OCI-M1 (cell line): Measurements from ENCODE around the gene GBP7.
"Not testable (repeated sequence)": the region's sequence is repeated elsewhere in the genome, so short reads cannot be mapped to it uniquely, and the experiment has no call there.

Source experiments
- DNase-seq: peaks from one replicate; lab custom pipeline; 2025; lab: John Stamatoyannopoulos, UW

The GBP7 gene

GRCh38 chr1:89175601-89176256 lies at the start of gene GBP7:
Gene GBP7 (minus strand): TSS chr1:89176003. CDS start chr1:89171935, 4,068 bp downstream.
- no peak for DNase-seq

- peak; percentile 70 for DNase-seq
Measured at GRCh38 chr1:89221341-89221740, 45.5 kb upstream of the GBP7 start.

- peak; percentile 93 for DNase-seq
Measured at GRCh38 chr1:89219851-89220250, 44.0 kb upstream of the GBP7 start.

- not testable (repeated sequence) for DNase-seq
Measured at GRCh38 chr1:89218941-89219340, 43.1 kb upstream of the GBP7 start.

GRCh38 chr1:89213347-89213746 lies 37.5 kb upstream of the GBP7 start:
- no peak for DNase-seq

- peak; percentile 50 for DNase-seq
Measured at GRCh38 chr1:89211035-89211634, 35.3 kb upstream of the GBP7 start.

- DNase-seq: peak; percentile 42
Measured at GRCh38 chr1:89206373-89206772, 30.6 kb upstream of the GBP7 start.

- DNase-seq: no peak
Measured at GRCh38 chr1:89203166-89203565, 27.4 kb upstream of the GBP7 start.

GRCh38 chr1:89201106-89201794 lies 25.4 kb upstream of the GBP7 start:
- peak; percentile 48 for DNase-seq

- peak; percentile 88 for DNase-seq
Measured at GRCh38 chr1:89200663-89201062, 24.9 kb upstream of the GBP7 start.

GRCh38 chr1:89199525-89200031 lies 23.8 kb upstream of the GBP7 start:
- DNase-seq: peak; percentile 58

- peak; percentile 91 for DNase-seq
Measured at GRCh38 chr1:89198491-89199072, 22.8 kb upstream of the GBP7 start, which contains the start of gene GBP4. Gene GBP4 (minus strand): TSS chr1:89198942. CDS start chr1:89198834, 108 bp downstream.

- DNase-seq: peak; percentile 77
Measured at GRCh38 chr1:89198081-89198480, 22.3 kb upstream of the GBP7 start.

- DNase-seq: no peak
Measured at GRCh38 chr1:89195476-89195875, 19.7 kb upstream of the GBP7 start.

- no peak for DNase-seq
Measured at GRCh38 chr1:89191314-89191713, 15.5 kb upstream of the GBP7 start.

- DNase-seq: no peak
Measured at GRCh38 chr1:89190017-89190416, 14.2 kb upstream of the GBP7 start.

GRCh38 chr1:89179343-89179742 lies 3.5 kb upstream of the GBP7 start:
- no peak for DNase-seq

- no peak for DNase-seq
Measured at GRCh38 chr1:89176971-89177370, 1.2 kb upstream of the GBP7 start.

GRCh38 chr1:89174491-89174890 lies 1.3 kb downstream of the GBP7 start:
- no peak for DNase-seq

- no peak for DNase-seq
Measured at GRCh38 chr1:89172468-89173143, 3.2 kb downstream of the GBP7 start.

- peak; percentile 59 for DNase-seq
Measured at GRCh38 chr1:89171067-89171438, 4.8 kb downstream of the GBP7 start.
